ENCODE results near the gene ZMYND8. TPM values are rescaled to one million over a fixed set of nuclear protein-coding genes. Genes with fewer than 3 reads are reported as not detected.
"Not testable (repeated sequence)": the region's sequence is repeated elsewhere in the genome, so short reads cannot be mapped to it uniquely, and the experiment has no call there.

The ZMYND8 gene
- total RNA-seq, 2 donors from 2014 or later, result 22.0 to 35.3 TPM

DNA sequence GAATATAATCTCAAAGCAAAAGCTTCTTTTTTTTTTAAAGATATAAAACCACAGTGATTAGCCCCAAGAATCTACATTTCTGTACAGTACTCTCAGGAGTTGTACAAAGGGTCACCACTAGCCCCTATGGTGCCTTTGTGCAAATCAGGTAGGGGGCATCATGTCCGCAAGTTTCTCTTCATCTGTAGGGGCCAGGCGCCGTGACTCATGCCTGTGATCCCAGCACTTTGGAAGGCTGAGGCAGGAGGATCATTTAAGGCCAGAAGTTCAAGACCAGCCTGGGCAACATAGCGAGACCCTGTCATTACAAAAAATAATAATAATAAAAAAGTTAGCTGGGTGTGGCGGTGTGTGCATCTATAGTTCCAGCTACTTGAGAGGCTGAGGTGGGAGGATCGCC lies 63.9 kb downstream of the ZMYND8 start:
- no peak for TF ChIP-seq CTCF (IDR thresholded peaks at IDR 0.05)
- no peaks in the 10 kb centered on the region for H3K27me3 ChIP-seq
- no peak for DNase-seq (ENCODE audit: low spot score)
- no peak overlapping the region for H3K4me3 ChIP-seq
- H3K36me3 ChIP-seq, result peaks cover 65% of the 10 kb centered on the region
- H3K4me1 ChIP-seq, result peaks cover 0 to 15% of the 10 kb centered on the region in 2 donors
- H3K27ac ChIP-seq, result no peak overlapping the region
- no peaks in the 10 kb centered on the region for H3K9me3 ChIP-seq

DNA sequence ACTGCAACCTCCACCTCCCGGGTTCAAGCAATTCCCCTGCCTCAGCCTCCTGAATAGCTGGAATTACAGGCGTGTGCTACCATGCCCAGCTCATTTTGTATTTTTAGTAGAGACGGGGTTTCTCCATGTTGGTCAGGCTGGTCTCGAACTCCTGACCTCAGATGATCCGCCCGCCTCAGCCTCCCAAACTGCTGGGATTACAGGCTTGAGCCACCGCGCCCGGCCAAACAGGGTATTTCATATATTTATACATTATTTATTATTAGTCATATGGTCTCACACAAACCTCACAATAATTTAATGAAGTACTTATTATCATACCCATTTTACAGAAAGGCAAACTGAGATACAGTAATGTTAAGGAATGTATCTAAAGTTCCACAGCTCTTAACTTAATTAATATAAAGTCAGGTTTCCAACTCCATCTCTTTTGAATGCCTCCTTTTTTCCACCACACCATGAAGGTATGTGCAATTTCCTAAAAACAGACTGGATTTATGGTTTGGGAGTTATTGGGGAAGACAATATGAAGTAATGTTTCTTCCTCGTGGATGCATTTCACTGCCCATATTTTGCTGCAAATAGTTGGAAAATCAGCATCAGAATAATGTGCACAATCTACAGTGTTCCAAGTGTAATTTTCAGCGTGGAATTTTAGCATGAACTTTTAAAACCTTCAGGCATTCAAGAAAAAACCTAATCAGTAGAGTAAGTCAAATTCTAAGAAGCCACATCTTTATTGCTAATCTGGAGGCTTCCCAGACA lies 65.7 kb downstream of the ZMYND8 start:
- Histone ChIP-seq H3K36me3 (peaks cover 73% of the 10 kb centered on the region), H3K27ac (no peak overlapping the region)
- TF ChIP-seq CTCF (IDR thresholded peaks at IDR 0.05), result no peak

DNA sequence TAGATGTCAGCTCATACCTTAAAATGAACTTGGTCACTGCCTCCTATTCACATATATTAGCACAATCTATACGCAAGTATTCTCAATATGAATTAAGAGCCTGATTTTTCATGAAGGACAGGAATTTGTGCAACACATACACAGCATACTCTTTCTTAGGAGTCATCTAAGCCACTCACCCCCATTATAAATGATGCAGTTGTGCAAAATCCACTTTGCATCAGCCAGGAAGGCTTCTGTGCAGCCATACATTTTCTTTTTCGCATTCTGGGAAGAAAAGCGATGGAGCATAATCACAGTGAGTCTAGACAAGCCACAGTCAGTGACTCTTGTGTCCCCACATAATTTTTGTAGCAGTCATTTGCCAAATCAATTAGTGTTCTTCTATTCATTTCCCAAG lies 66.5 kb downstream of the ZMYND8 start:
- Histone ChIP-seq H3K4me1 (peaks cover 0 to 6% of the 10 kb centered on the region in 2 donors), H3K9me3 (no peaks in the 10 kb centered on the region), H3K36me3 (peaks cover 81% of the 10 kb centered on the region), H3K27ac (no peak overlapping the region), H3K27me3 (no peaks in the 10 kb centered on the region), H3K4me3 (no peak overlapping the region)
- TF ChIP-seq CTCF (IDR thresholded peaks at IDR 0.05), result no peak
- no peak for DNase-seq (ENCODE audit: low spot score)

More for the DNA sequence above, 65.7 kb downstream of the ZMYND8 start:
- no peaks in the 10 kb centered on the region for H3K9me3 ChIP-seq
- H3K4me1 ChIP-seq, result peaks cover 0 to 11% of the 10 kb centered on the region in 2 donors
- H3K27me3 ChIP-seq, result no peaks in the 10 kb centered on the region
- no peak overlapping the region for H3K4me3 ChIP-seq
- no peak for DNase-seq (ENCODE audit: low spot score)

GRCh38 chr20:47289096-47289495 lies 67.4 kb downstream of the ZMYND8 start:
- Histone ChIP-seq H3K27me3 (no peaks in the 10 kb centered on the region), H3K9me3 (no peaks in the 10 kb centered on the region), H3K27ac (no peak overlapping the region), H3K4me3 (no peak overlapping the region), H3K36me3 (peaks cover 84% of the 10 kb centered on the region), H3K4me1 (no peaks in the 10 kb centered on the region)
- no peak for TF ChIP-seq CTCF (IDR thresholded peaks at IDR 0.05)
- DNase-seq (ENCODE audit: low spot score), result no peak

DNA sequence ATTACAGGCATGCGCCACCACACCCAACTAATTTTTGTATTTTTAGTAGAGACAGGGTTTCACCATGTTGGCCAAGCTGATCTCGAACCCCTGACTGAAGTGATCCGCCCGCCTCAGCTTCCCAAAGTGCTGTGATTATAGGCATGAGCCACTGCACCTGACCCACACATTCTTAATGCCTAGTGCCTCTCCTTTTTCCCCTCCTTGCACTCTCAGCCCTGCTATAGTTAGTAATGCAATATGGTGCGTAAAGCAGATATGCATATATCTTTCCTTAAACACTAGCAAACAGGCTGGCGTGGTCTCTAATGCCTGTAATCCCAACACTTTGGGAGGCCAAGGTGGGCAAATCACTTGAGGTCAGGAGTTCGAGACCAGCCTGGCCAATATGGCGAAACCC lies 68.0 kb downstream of the ZMYND8 start:
- not testable (repeated sequence) for DNase-seq (ENCODE audit: low spot score); H3K27me3 ChIP-seq; H3K27ac ChIP-seq; H3K9me3 ChIP-seq; H3K4me3 ChIP-seq; H3K4me1 ChIP-seq
- H3K36me3 ChIP-seq, result peaks cover 84% of the 10 kb centered on the region

GRCh38 chr20:47287609-47288144 lies 68.8 kb downstream of the ZMYND8 start:
- H3K4me3 ChIP-seq, result no peak overlapping the region
- H3K36me3 ChIP-seq, result peaks cover 88% of the 10 kb centered on the region
- TF ChIP-seq CTCF (IDR thresholded peaks at IDR 0.05), result no peak

More at GRCh38 chr20:47287609-47288144, 68.8 kb downstream of the ZMYND8 start:
- Histone ChIP-seq H3K27me3 (no peaks in the 10 kb centered on the region), H3K4me1 (no peaks in the 10 kb centered on the region), H3K9me3 (no peaks in the 10 kb centered on the region), H3K27ac (no peak overlapping the region)
- no peak for DNase-seq (ENCODE audit: low spot score)

All from right atrium auricular region (tissue), 2 donors.